K562 (cell line): ENCODE measurements around the gene GALM. TPM values are rescaled to one million over a fixed set of nuclear protein-coding genes. Genes with fewer than 3 reads are reported as not detected.

Experiments used
- ETV1 ChIP-seq: fragments of 450-650 bp; conservative IDR thresholded peaks from 2 replicates; pipeline ENCODE4 v1.6.1; 2016; ENCODE audit warnings: missing genetic modification characterization, control low read depth, low read depth, missing compliant biosample characterization
- FOXJ3 ChIP-seq: sonication (generic); formaldehyde crosslinking; IDR thresholded peaks from 2 replicates; pipeline ENCODE4 v1.4.0; 2020; ENCODE audit warnings: mild to moderate bottlenecking, missing genetic modification reagents
- IFI16 ChIP-seq: fragments of 250-450 bp; sonication (Bioruptor Pico); IDR thresholded peaks from 2 replicates; pipeline ENCODE4 v2.1.2; 2022; ENCODE audit warnings: mild to moderate bottlenecking, inconsistent platforms
- MECOM ChIP-seq: fragments of 250-450 bp; sonication (Bioruptor Pico); IDR thresholded peaks from 2 replicates; pipeline ENCODE4 v1.8.0; 2022; ENCODE audit warnings: inconsistent platforms
- SAFB2 ChIP-seq: fragments of 200-400 bp; formaldehyde crosslinking; IDR thresholded peaks from 2 replicates; pipeline ENCODE4 v1.6.1; 2018; ENCODE audit warnings: borderline replicate concordance, low read length, low read depth, moderate library complexity; ENCODE audit not compliant: severe bottlenecking
- SNRNP70 ChIP-seq: fragments of 200-400 bp; formaldehyde crosslinking; optimal IDR thresholded peaks from 2 replicates; pipeline ENCODE3; 2017; ENCODE audit warnings: low read depth, low read length
- TRIM24 ChIP-seq, 2 experiments: fragments of 450-650 bp; IDR thresholded peaks; 2 replicates each; pipeline ENCODE4 v1.6.1; 2016
- ZC3H8 ChIP-seq: fragments of 450-650 bp; IDR thresholded peaks from 2 replicates; pipeline ENCODE4 v1.6.1; 2017
- ZNF165 ChIP-seq: fragments of 250-450 bp; sonication (Bioruptor Pico); IDR thresholded peaks from 2 replicates; pipeline ENCODE4 v1.4.0; 2020; ENCODE audit warnings: borderline replicate concordance
- ZNF384 ChIP-seq: IDR thresholded peaks from 2 replicates; pipeline ENCODE4 v1.6.1; 2012; ENCODE audit warnings: low read depth, low read length, improper control_type of control experiment
- polyA plus RNA-seq, 8 experiments: library from polyadenylated mRNA; depleted of rRNA in 4 of 8; stranded (reverse) in 5 of 8; unstranded in 3 of 8; fragments of >200 nt; fragmentation: Nextera tagmentation in 2 of 8; fragmentation: Illumina TruSeq in 1 of 8; extraction: Ambion mirVana in 2 of 8; extraction: Trizol in 1 of 8; gene quantifications; 2 replicates each; pipeline versions ENCODE4 v1.2.1 to v1.2.3, GENCODE V29; 2011 to 2014; ENCODE audit warnings: inconsistent platforms in 1 of 8, missing spikeins in 1 of 8
- total RNA-seq, 7 experiments: library from RNA; depleted of rRNA in 6 of 7; stranded (reverse); fragments of >200 nt in 6 of 7; fragmentation: Illumina TruSeq in 2 of 7; extraction: Trizol in 2 of 7; gene quantifications; 2 replicates each; pipeline versions ENCODE4 v1.2.1 to v1.2.3, GENCODE V29; 2011 to 2021; ENCODE audit warnings: low replicate concordance in 1 of 7
- TF ChIP-seq, protein P1 (sequence below): fragments of 250-450 bp; sonication (Bioruptor Pico); IDR thresholded peaks from 2 replicates; pipeline ENCODE4 v1.5.1; 2021; ENCODE audit warnings: mild to moderate bottlenecking
- TF ChIP-seq, protein P2 (sequence below), 2 experiments: fragments of 450-650 bp in 1 of 2; sonication (generic) in 1 of 2; formaldehyde crosslinking; conservative IDR thresholded peaks; 2 replicates each; pipeline versions ENCODE4 v1.4.0 to v1.8.1; 2020 to 2022; ENCODE audit warnings: mild to moderate bottlenecking in 1 of 2, missing genetic modification reagents in 1 of 2
- TF ChIP-seq, protein P3 (sequence below): fragments of 250-450 bp; sonication (Bioruptor Pico); IDR thresholded peaks from 2 replicates; pipeline ENCODE4 v1.5.0; 2021
- TF ChIP-seq, protein P4 (sequence below): IDR thresholded peaks from 2 replicates; pipeline ENCODE4 v1.6.1; 2012; ENCODE audit warnings: low read depth, low read length, improper control_type of control experiment, borderline replicate concordance
- TF ChIP-seq, protein P5 (sequence below), 3 experiments: IDR thresholded peaks in 2 of 3; conservative IDR thresholded peaks in 1 of 3; 2 replicates each; pipeline ENCODE4 v1.5.1; 2011 to 2012; ENCODE audit warnings: low read length in 3 of 3, mild to moderate bottlenecking in 3 of 3, control low read depth in 2 of 3, improper control_type of control experiment in 1 of 3, inconsistent platforms in 1 of 3, low read depth in 1 of 3, mixed read lengths in 1 of 3, moderate library complexity in 1 of 3; ENCODE audit not compliant: insufficient read depth in 2 of 3
- TF ChIP-seq, protein P6 (sequence below): sonication (generic); formaldehyde crosslinking; IDR thresholded peaks from 2 replicates; pipeline ENCODE4 v1.8.0; 2022; ENCODE audit warnings: mild to moderate bottlenecking, missing genetic modification reagents, borderline replicate concordance

GALM gene
- total and polyA plus RNA-seq, 9 of the 15 experiments (the other 6 are each of a cell fraction or from before 2014, with no cell fraction given) = 22.1 to 51.7 (median 27.9) TPM

DNA sequence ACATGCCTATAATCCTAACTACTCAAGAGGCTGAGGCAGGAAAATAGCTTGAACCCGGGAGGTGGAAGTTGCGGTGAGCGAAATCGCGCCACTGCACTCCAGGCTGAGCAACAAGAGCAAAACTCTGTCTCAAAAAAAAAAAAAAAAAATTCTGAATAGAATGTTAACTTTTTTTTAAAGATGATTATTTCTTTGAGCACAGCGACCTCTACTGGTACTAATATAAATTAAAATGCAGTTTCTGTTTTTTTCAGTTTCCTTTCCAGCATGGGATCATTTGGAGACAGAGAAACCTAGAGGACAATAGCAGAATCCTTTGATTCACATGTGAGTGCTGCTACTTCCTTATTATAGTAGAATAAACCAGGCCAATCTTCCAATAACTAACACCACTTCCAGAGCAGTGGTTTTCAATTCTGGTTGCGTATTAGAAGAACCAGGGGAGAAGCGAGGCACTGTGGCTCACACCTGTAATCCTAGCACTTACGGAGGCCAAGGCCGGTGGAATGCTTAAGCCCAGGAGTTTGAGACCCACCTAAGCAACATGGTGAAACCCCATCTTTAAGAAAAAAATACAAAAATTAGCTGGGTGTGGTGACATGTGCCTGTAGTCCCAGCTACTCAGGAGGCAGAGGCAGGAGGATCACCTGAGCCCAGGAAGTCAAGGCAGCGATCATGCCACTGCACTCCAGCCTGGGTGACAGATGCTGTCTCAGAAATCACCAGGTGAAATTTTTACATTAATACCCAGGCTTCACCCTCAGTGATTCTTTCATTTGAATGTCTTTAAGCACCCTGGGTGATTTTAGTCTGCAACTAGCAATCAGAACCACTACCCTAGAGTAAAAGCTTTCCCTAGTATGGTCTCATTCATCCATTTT is 75.2 kb downstream of the GALM start (continued):
- TF ChIP-seq, protein P1, sequence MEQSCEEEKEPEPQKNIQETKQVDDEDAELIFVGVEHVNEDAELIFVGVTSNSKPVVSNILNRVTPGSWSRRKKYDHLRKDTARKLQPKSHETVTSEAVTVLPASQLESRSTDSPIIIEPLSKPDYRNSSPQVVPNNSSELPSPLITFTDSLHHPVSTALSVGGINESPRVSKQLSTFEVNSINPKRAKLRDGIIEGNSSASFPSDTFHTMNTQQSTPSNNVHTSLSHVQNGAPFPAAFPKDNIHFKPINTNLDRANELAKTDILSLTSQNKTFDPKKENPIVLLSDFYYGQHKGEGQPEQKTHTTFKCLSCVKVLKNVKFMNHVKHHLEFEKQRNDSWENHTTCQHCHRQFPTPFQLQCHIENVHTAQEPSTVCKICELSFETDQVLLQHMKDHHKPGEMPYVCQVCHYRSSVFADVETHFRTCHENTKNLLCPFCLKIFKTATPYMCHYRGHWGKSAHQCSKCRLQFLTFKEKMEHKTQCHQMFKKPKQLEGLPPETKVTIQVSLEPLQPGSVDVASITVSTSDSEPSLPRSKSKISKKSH (CRISPR knock-in tag) = no peak
- TF ChIP-seq TRIM24 (IDR thresholded peaks at IDR 0.05) (no peak), ETV1 (tag) (no peak), SNRNP70 (no peak), FOXJ3 (CRISPR knock-in tag) (no peak), ZC3H8 (no peak), ZNF384 (peak; percentile 94), SAFB2 (no peak), ZNF165 (CRISPR knock-in tag) (no peak), IFI16 (CRISPR knock-in tag) (no peak), MECOM (CRISPR knock-in tag) (no peak)
- TF ChIP-seq, protein P2, sequence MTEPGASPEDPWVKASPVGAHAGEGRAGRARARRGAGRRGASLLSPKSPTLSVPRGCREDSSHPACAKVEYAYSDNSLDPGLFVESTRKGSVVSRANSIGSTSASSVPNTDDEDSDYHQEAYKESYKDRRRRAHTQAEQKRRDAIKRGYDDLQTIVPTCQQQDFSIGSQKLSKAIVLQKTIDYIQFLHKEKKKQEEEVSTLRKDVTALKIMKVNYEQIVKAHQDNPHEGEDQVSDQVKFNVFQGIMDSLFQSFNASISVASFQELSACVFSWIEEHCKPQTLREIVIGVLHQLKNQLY (CRISPR knock-in tag; conservative IDR thresholded peaks at IDR 0.05) = no peak
- TF ChIP-seq, protein P3, sequence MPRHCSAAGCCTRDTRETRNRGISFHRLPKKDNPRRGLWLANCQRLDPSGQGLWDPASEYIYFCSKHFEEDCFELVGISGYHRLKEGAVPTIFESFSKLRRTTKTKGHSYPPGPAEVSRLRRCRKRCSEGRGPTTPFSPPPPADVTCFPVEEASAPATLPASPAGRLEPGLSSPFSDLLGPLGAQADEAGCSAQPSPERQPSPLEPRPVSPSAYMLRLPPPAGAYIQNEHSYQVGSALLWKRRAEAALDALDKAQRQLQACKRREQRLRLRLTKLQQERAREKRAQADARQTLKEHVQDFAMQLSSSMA (CRISPR knock-in tag) = no peak
- TF ChIP-seq, protein P4, sequence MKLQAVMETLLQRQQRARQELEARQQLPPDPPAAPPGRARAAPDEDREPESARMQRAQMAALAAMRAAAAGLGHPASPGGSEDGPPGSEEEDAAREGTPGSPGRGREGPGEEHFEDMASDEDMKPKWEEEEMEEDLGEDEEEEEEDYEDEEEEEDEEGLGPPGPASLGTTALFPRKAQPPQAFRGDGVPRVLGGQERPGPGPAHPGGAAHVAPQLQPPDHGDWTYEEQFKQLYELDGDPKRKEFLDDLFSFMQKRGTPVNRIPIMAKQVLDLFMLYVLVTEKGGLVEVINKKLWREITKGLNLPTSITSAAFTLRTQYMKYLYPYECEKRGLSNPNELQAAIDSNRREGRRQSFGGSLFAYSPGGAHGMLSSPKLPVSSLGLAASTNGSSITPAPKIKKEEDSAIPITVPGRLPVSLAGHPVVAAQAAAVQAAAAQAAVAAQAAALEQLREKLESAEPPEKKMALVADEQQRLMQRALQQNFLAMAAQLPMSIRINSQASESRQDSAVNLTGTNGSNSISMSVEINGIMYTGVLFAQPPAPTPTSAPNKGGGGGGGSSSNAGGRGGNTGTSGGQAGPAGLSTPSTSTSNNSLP = 0 out of 2 replicates have a peak, but pooled peaks have one; percentile 32
- TF ChIP-seq, protein P5, sequence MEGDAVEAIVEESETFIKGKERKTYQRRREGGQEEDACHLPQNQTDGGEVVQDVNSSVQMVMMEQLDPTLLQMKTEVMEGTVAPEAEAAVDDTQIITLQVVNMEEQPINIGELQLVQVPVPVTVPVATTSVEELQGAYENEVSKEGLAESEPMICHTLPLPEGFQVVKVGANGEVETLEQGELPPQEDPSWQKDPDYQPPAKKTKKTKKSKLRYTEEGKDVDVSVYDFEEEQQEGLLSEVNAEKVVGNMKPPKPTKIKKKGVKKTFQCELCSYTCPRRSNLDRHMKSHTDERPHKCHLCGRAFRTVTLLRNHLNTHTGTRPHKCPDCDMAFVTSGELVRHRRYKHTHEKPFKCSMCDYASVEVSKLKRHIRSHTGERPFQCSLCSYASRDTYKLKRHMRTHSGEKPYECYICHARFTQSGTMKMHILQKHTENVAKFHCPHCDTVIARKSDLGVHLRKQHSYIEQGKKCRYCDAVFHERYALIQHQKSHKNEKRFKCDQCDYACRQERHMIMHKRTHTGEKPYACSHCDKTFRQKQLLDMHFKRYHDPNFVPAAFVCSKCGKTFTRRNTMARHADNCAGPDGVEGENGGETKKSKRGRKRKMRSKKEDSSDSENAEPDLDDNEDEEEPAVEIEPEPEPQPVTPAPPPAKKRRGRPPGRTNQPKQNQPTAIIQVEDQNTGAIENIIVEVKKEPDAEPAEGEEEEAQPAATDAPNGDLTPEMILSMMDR (IDR thresholded peaks at IDR 0.05 in 2 of 3, conservative IDR thresholded peaks at IDR 0.05 in 1 of 3; ENCODE audit: insufficient read depth in 2 of 3, low read depth in 1 of 3, low read length in 3 of 3) = peak; percentile 40 to 73 (median 40); a peak in 4 of 6 replicates
- TF ChIP-seq, protein P6, sequence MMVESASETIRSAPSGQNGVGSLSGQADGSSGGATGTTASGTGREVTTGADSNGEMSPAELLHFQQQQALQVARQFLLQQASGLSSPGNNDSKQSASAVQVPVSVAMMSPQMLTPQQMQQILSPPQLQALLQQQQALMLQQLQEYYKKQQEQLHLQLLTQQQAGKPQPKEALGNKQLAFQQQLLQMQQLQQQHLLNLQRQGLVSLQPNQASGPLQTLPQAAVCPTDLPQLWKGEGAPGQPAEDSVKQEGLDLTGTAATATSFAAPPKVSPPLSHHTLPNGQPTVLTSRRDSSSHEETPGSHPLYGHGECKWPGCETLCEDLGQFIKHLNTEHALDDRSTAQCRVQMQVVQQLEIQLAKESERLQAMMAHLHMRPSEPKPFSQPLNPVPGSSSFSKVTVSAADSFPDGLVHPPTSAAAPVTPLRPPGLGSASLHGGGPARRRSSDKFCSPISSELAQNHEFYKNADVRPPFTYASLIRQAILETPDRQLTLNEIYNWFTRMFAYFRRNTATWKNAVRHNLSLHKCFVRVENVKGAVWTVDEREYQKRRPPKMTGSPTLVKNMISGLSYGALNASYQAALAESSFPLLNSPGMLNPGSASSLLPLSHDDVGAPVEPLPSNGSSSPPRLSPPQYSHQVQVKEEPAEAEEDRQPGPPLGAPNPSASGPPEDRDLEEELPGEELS (CRISPR knock-in tag) = no peak
